Psoas muscle (tissue), 8 donors: ENCODE data around the gene TMEM52. TPM values are rescaled to one million over a fixed set of nuclear protein-coding genes. Genes with fewer than 3 reads are reported as not detected.

Experiments
- ATAC-seq, 4 donors: fragments of 200-7000 bp; cut with Tn5 transposase; one replicate each; pipeline ENCODE4 v1.9.1; 2020; ENCODE audit warnings: moderate library complexity in 3 of 4, mild to moderate bottlenecking in 2 of 4
- DNase-seq, 2 donors: peaks; one replicate each; pipeline ENCODE4 v3.0.0-alpha.2; 2020
- H3K27ac ChIP-seq: fragments of 200-600 bp; one replicate; pipeline ENCODE4 v1.8.0; 2022
- H3K27me3 ChIP-seq, 3 donors: fragments of 200-600 bp in 1 of 3; one replicate each; pipeline versions ENCODE4 v1.6.1 to v1.8.0; 2013 to 2022; ENCODE audit warnings: low read length in 2 of 3, mild to moderate bottlenecking in 2 of 3, moderate library complexity in 1 of 3; ENCODE audit not compliant: insufficient read depth in 3 of 3
- H3K36me3 ChIP-seq, 2 donors: fragments of 200-600 bp in 1 of 2; one replicate each; pipeline versions ENCODE4 v1.6.1 to v1.8.0; 2013 to 2022; ENCODE audit warnings: low read depth in 1 of 2, mild to moderate bottlenecking in 1 of 2, moderate library complexity in 1 of 2; ENCODE audit not compliant: insufficient read depth in 1 of 2
- H3K4me1 ChIP-seq: fragments of 200-600 bp; one replicate; pipeline ENCODE4 v1.8.0; 2022
- H3K4me3 ChIP-seq: fragments of 200-600 bp; one replicate; pipeline ENCODE4 v1.8.0; 2022; ENCODE audit warnings: mild to moderate bottlenecking
- H3K9me3 ChIP-seq: fragments of 200-600 bp; one replicate; pipeline ENCODE4 v1.8.0; 2022
- CTCF ChIP-seq: fragments of 200-600 bp; IDR thresholded peaks from one replicate; pipeline ENCODE4 v1.8.0; 2022; ENCODE audit warnings: antibody characterized with exemption
- WGBS, 3 donors: extraction: QIAGEN DNeasy Blood & Tissue Kit; methylation state at CpG; one replicate each; pipeline versions ENCODE4 v1.1.6 to v1.1.7; 2013; 5-methylcytosine and 5-hydroxymethylcytosine counted together
- intact Hi-C, 2 donors: fragments of 100-400 bp; cut with DNase I; formaldehyde crosslinking; loops; one replicate each; pipeline versions ENCODE4 v1.11.0 to v1.14.2; 2022
- polyA plus RNA-seq, 3 donors: library from polyadenylated mRNA; stranded (reverse); fragments of 200-250 nt; gene quantifications; one replicate each; pipeline ENCODE4 v1.2.3, GENCODE V29; 2013
- total RNA-seq, 4 donors: library from RNA; stranded (reverse); fragmentation: NEBNext Ultra II Directional in 2 of 4; extraction: Animal tissue kit (Norgen Biotek cat#: 25700) in 2 of 4; gene quantifications; one replicate each; pipeline versions ENCODE4 v1.2.1 to v1.2.4, GENCODE V29; 2021 to 2023
- donor health status: healthy with polysubstance abuse.
- donor health status: DM: no; HTN: no; CAD: no; lungs with moderate emphysema.
- donor health status: Bipolar disorder and iron deficiency.
- donor health status: healthy.
- donor health status: DM: yes; HTN: yes; CAD: no.
- donor health status: DM: no; HTN: no; CAD: no.
- donor health status: DM: no; HTN: no; CAD: no.
- donor health status: DM: yes; HTN: yes; CAD: no.

TMEM52 gene
- total and polyA plus RNA-seq, 7 donors, result 37.2 to 137 (median 58.7) TPM

- DNase-seq (peak in 1 of 2 donors; percentile 8), ATAC-seq (no peak)
- no peak overlapping the region for H3K4me3 ChIP-seq
- H3K4me1 ChIP-seq, result peaks cover 55% of the 10 kb centered on the region
- intact Hi-C loops, result no loop called here
- peaks cover 2 to 9% of the 10 kb centered on the region in 2 donors for H3K36me3 ChIP-seq
- no peak overlapping the region for H3K27ac ChIP-seq
- WGBS, 3 donors, result 95 to 96% (median 95%) methylated on average over 5 of the region's 5 CpGs
- H3K27me3 ChIP-seq, result no peaks in the 10 kb centered on the region
- no peaks in the 10 kb centered on the region for H3K9me3 ChIP-seq
- TF ChIP-seq CTCF, result no peak
Measured at GRCh38 chr1:1879942-1880341, 39.1 kb downstream of the TMEM52 start.

- DNase-seq (no peak), ATAC-seq (no peak)
- Histone ChIP-seq H3K4me1 (peaks cover 55% of the 10 kb centered on the region), H3K36me3 (peaks cover 2 to 9% of the 10 kb centered on the region in 2 donors), H3K9me3 (no peaks in the 10 kb centered on the region), H3K4me3 (no peak overlapping the region), H3K27me3 (no peaks in the 10 kb centered on the region), H3K27ac (no peak overlapping the region)
- intact Hi-C loops, result no loop called here
- TF ChIP-seq CTCF, result no peak
- WGBS, 3 donors, result 74 to 84% (median 81%) methylated on average over 5 of the region's 5 CpGs
Measured at GRCh38 chr1:1877865-1878436, 41.1 kb downstream of the TMEM52 start.

DNA sequence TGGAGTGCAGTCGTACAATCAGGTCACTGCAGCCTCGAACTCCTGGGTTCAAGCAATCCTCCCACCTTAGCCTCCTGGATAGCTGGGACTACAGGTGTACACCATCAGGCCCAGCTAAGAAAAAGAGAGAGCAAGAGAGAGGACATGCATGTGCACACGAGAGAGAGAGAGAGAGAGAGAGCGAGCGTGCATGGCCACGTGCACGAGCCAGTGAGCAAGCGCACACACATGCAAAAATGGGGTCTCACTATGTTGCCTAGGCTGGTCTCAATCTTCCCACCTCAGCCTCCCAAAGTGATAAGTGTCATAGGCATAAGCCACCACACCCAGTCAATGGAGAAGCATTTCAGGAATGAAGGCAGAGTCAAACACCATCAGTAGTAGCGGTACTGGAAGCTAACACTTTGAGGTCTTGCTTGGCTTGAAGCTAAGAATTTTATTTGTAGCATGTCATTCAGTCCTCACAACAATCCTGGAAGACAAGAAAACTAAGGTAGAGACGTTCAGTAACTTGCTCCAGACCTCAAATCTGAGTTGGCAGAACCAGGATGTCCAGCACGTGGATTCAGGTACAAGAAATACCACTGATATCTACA lies 42.6 kb downstream of the TMEM52 start:
- DNase-seq (no peak), ATAC-seq (no peak)
- 84 to 87% (median 85%) methylated on average over 11 of the region's 11 CpGs for WGBS, 3 donors
- no peaks in the 10 kb centered on the region for H3K9me3 ChIP-seq
- peaks cover 2 to 9% of the 10 kb centered on the region in 2 donors for H3K36me3 ChIP-seq
- peaks cover 64% of the 10 kb centered on the region for H3K4me1 ChIP-seq
- H3K4me3 ChIP-seq, result no peak overlapping the region
- no peak overlapping the region for H3K27ac ChIP-seq
- no peaks in the 10 kb centered on the region for H3K27me3 ChIP-seq
- intact Hi-C loops, result no loop called here
- no peak for TF ChIP-seq CTCF

DNA sequence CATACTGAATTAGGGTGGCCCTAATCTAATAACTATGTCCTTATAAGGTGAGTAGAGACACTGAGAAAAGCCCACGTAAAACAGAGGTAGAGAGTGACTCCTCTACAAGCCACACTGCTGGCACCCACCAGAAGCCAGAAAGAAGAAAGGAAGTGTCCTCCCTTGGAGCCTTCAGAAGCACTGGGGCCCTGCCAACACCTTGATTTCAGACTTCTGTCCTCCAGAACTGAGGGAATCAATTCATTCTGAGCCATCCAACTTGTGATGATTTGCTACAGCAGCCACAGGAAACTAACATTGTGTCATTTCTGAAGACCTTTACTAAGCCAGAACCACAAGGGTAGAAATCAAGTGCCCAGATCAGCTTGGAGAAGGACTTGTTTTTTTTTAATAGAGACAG lies 43.1 kb downstream of the TMEM52 start:
- WGBS, 3 donors, result 76 to 84% (median 80%) methylated on average over 1 of the region's 1 CpG
- Histone ChIP-seq H3K4me1 (peaks cover 61% of the 10 kb centered on the region), H3K9me3 (no peaks in the 10 kb centered on the region), H3K4me3 (no peak overlapping the region), H3K27ac (no peak overlapping the region), H3K36me3 (peaks cover 2 to 9% of the 10 kb centered on the region in 2 donors), H3K27me3 (no peaks in the 10 kb centered on the region)
- DNase-seq (no peak), ATAC-seq (no peak)
- no peak for TF ChIP-seq CTCF
- intact Hi-C loops, result no loop called here

GRCh38 chr1:1874901-1875300 lies 44.2 kb downstream of the TMEM52 start:
- H3K4me1 ChIP-seq, result peaks cover 60% of the 10 kb centered on the region
- H3K27me3 ChIP-seq, result no peaks in the 10 kb centered on the region
- no peak overlapping the region for H3K4me3 ChIP-seq
- DNase-seq, result no peak
- ATAC-seq, result no peak
- no peak for TF ChIP-seq CTCF
- intact Hi-C loops, result no loop called here
- 94 to 97% (median 97%) methylated on average over 7 of the region's 7 CpGs for WGBS, 3 donors
- peaks cover 2 to 9% of the 10 kb centered on the region in 2 donors for H3K36me3 ChIP-seq
- H3K9me3 ChIP-seq, result no peaks in the 10 kb centered on the region
- no peak overlapping the region for H3K27ac ChIP-seq
